ENCODE measurements around the gene CHST15.

CHST15 gene

GRCh38 chr10:124123156-124123555 lies 29.8 kb upstream of the CHST15 start:
- Histone ChIP-seq H3K9me3 (ENCODE audit: control insufficient read depth, low read length) (no peaks in the 10 kb centered on the region), H3K27ac (ENCODE audit: low read depth, low read length, severe bottlenecking) (no peak overlapping the region), H3K36me3 (ENCODE audit: control insufficient read depth, insufficient read depth, low read length) (no peaks in the 10 kb centered on the region), H3K4me1 (ENCODE audit: control insufficient read depth, insufficient read depth, low read length, poor library complexity, severe bottlenecking) (peaks cover 4% of the 10 kb centered on the region), H3K4me3 (ENCODE audit: extremely low read depth, insufficient read depth, low read length, poor library complexity, severe bottlenecking) (no peak overlapping the region)
- WGBS, 2 experiments (ENCODE audit: insufficient coverage in 2 of 2) = 79 to 93% methylated on average over 6 to 7 of the region's 8 CpGs

GRCh38 chr10:124122211-124122610 lies 28.8 kb upstream of the CHST15 start:
- no peak overlapping the region for H3K4me3 ChIP-seq (ENCODE audit: extremely low read depth, insufficient read depth, low read length, poor library complexity, severe bottlenecking)
- no peaks in the 10 kb centered on the region for H3K9me3 ChIP-seq (ENCODE audit: control insufficient read depth, low read length)
- WGBS, 2 experiments (ENCODE audit: insufficient coverage in 2 of 2) = 93 to 97% methylated on average over 12 to 13 of the region's 13 CpGs
- no peaks in the 10 kb centered on the region for H3K4me1 ChIP-seq (ENCODE audit: control insufficient read depth, insufficient read depth, low read length, poor library complexity, severe bottlenecking)
- H3K36me3 ChIP-seq (ENCODE audit: control insufficient read depth, insufficient read depth, low read length) = no peaks in the 10 kb centered on the region
- no peak overlapping the region for H3K27ac ChIP-seq (ENCODE audit: low read depth, low read length, severe bottlenecking)

- no peak overlapping the region for H3K27ac ChIP-seq (ENCODE audit: low read depth, low read length, severe bottlenecking)
- H3K4me1 ChIP-seq (ENCODE audit: control insufficient read depth, insufficient read depth, low read length, poor library complexity, severe bottlenecking) = no peaks in the 10 kb centered on the region
- no peaks in the 10 kb centered on the region for H3K9me3 ChIP-seq (ENCODE audit: control insufficient read depth, low read length)
- 96 to 98% methylated on average over 3 to 4 of the region's 4 CpGs for WGBS, 2 experiments (ENCODE audit: insufficient coverage in 2 of 2)
- H3K36me3 ChIP-seq (ENCODE audit: control insufficient read depth, insufficient read depth, low read length) = no peaks in the 10 kb centered on the region
- no peak overlapping the region for H3K4me3 ChIP-seq (ENCODE audit: extremely low read depth, insufficient read depth, low read length, poor library complexity, severe bottlenecking)
Measured at GRCh38 chr10:124120410-124121061, 27.1 kb upstream of the CHST15 start.

GRCh38 chr10:124119946-124120345 lies 26.5 kb upstream of the CHST15 start:
- Histone ChIP-seq H3K36me3 (ENCODE audit: control insufficient read depth, insufficient read depth, low read length) (no peaks in the 10 kb centered on the region), H3K4me3 (ENCODE audit: extremely low read depth, insufficient read depth, low read length, poor library complexity, severe bottlenecking) (no peak overlapping the region), H3K4me1 (ENCODE audit: control insufficient read depth, insufficient read depth, low read length, poor library complexity, severe bottlenecking) (no peaks in the 10 kb centered on the region), H3K27ac (ENCODE audit: low read depth, low read length, severe bottlenecking) (peak overlapping the region; percentile 60), H3K9me3 (ENCODE audit: control insufficient read depth, low read length) (no peaks in the 10 kb centered on the region)
- WGBS, 2 experiments (ENCODE audit: insufficient coverage in 2 of 2) = 88 to 97% methylated on average over 4 to 11 of the region's 11 CpGs

GRCh38 chr10:124119216-124119615 lies 25.8 kb upstream of the CHST15 start:
- no peaks in the 10 kb centered on the region for H3K4me1 ChIP-seq (ENCODE audit: control insufficient read depth, insufficient read depth, low read length, poor library complexity, severe bottlenecking)
- H3K36me3 ChIP-seq (ENCODE audit: control insufficient read depth, insufficient read depth, low read length) = no peaks in the 10 kb centered on the region
- peak overlapping the region; percentile 60 for H3K27ac ChIP-seq (ENCODE audit: low read depth, low read length, severe bottlenecking)
- H3K9me3 ChIP-seq (ENCODE audit: control insufficient read depth, low read length) = no peaks in the 10 kb centered on the region
- 81 to 92% methylated on average over 2 to 4 of the region's 4 CpGs for WGBS, 2 experiments (ENCODE audit: insufficient coverage in 2 of 2)
- H3K4me3 ChIP-seq (ENCODE audit: extremely low read depth, insufficient read depth, low read length, poor library complexity, severe bottlenecking) = no peak overlapping the region

- Histone ChIP-seq H3K4me3 (ENCODE audit: extremely low read depth, insufficient read depth, low read length, poor library complexity, severe bottlenecking) (no peak overlapping the region), H3K4me1 (ENCODE audit: control insufficient read depth, insufficient read depth, low read length, poor library complexity, severe bottlenecking) (no peaks in the 10 kb centered on the region), H3K27ac (ENCODE audit: low read depth, low read length, severe bottlenecking) (no peak overlapping the region), H3K36me3 (ENCODE audit: control insufficient read depth, insufficient read depth, low read length) (no peaks in the 10 kb centered on the region), H3K9me3 (ENCODE audit: control insufficient read depth, low read length) (no peaks in the 10 kb centered on the region)
- 86 to 95% methylated on average over 2 of the region's 6 CpGs for WGBS, 2 experiments (ENCODE audit: insufficient coverage in 2 of 2)
Measured at GRCh38 chr10:124117833-124118232, 24.4 kb upstream of the CHST15 start.

GRCh38 chr10:124117511-124117785 lies 24.1 kb upstream of the CHST15 start:
- H3K36me3 ChIP-seq (ENCODE audit: control insufficient read depth, insufficient read depth, low read length) = no peaks in the 10 kb centered on the region
- no peak overlapping the region for H3K4me3 ChIP-seq (ENCODE audit: extremely low read depth, insufficient read depth, low read length, poor library complexity, severe bottlenecking)
- no peak overlapping the region for H3K27ac ChIP-seq (ENCODE audit: low read depth, low read length, severe bottlenecking)
- H3K9me3 ChIP-seq (ENCODE audit: control insufficient read depth, low read length) = no peaks in the 10 kb centered on the region
- H3K4me1 ChIP-seq (ENCODE audit: control insufficient read depth, insufficient read depth, low read length, poor library complexity, severe bottlenecking) = no peaks in the 10 kb centered on the region
- 92 to 100% methylated on average over 2 to 4 of the region's 5 CpGs for WGBS, 2 experiments (ENCODE audit: insufficient coverage in 2 of 2)

- Histone ChIP-seq H3K36me3 (ENCODE audit: control insufficient read depth, insufficient read depth, low read length) (no peaks in the 10 kb centered on the region), H3K9me3 (ENCODE audit: control insufficient read depth, low read length) (no peaks in the 10 kb centered on the region), H3K4me3 (ENCODE audit: extremely low read depth, insufficient read depth, low read length, poor library complexity, severe bottlenecking) (no peak overlapping the region), H3K27ac (ENCODE audit: low read depth, low read length, severe bottlenecking) (no peak overlapping the region), H3K4me1 (ENCODE audit: control insufficient read depth, insufficient read depth, low read length, poor library complexity, severe bottlenecking) (no peaks in the 10 kb centered on the region)
- 90 to 91% methylated on average over 12 of the region's 12 CpGs for WGBS, 2 experiments (ENCODE audit: insufficient coverage in 2 of 2)
Measured at GRCh38 chr10:124116771-124117510, 23.5 kb upstream of the CHST15 start.

- H3K36me3 ChIP-seq (ENCODE audit: control insufficient read depth, insufficient read depth, low read length) = no peaks in the 10 kb centered on the region
- 86 to 94% methylated on average over 4 of the region's 4 CpGs for WGBS, 2 experiments (ENCODE audit: insufficient coverage in 2 of 2)
Measured at GRCh38 chr10:124114696-124115095, 21.3 kb upstream of the CHST15 start.

GRCh38 chr10:124112891-124113580 lies 19.6 kb upstream of the CHST15 start:
- WGBS, 2 experiments (ENCODE audit: insufficient coverage in 2 of 2) = 84 to 88% methylated on average over 4 to 12 of the region's 16 CpGs
- Histone ChIP-seq H3K27ac (ENCODE audit: low read depth, low read length, severe bottlenecking) (no peak overlapping the region), H3K4me1 (ENCODE audit: control insufficient read depth, insufficient read depth, low read length, poor library complexity, severe bottlenecking) (peaks cover 4% of the 10 kb centered on the region), H3K36me3 (ENCODE audit: control insufficient read depth, insufficient read depth, low read length) (no peaks in the 10 kb centered on the region), H3K4me3 (ENCODE audit: extremely low read depth, insufficient read depth, low read length, poor library complexity, severe bottlenecking) (no peak overlapping the region), H3K9me3 (ENCODE audit: control insufficient read depth, low read length) (no peaks in the 10 kb centered on the region)

More at GRCh38 chr10:124114696-124115095, 21.3 kb upstream of the CHST15 start:
- H3K4me3 ChIP-seq (ENCODE audit: extremely low read depth, insufficient read depth, low read length, poor library complexity, severe bottlenecking) = no peak overlapping the region
- H3K27ac ChIP-seq (ENCODE audit: low read depth, low read length, severe bottlenecking) = no peak overlapping the region
- H3K4me1 ChIP-seq (ENCODE audit: control insufficient read depth, insufficient read depth, low read length, poor library complexity, severe bottlenecking) = no peaks in the 10 kb centered on the region
- no peaks in the 10 kb centered on the region for H3K9me3 ChIP-seq (ENCODE audit: control insufficient read depth, low read length)

- Histone ChIP-seq H3K27ac (ENCODE audit: low read depth, low read length, severe bottlenecking) (no peak overlapping the region), H3K9me3 (ENCODE audit: control insufficient read depth, low read length) (no peaks in the 10 kb centered on the region), H3K4me3 (ENCODE audit: extremely low read depth, insufficient read depth, low read length, poor library complexity, severe bottlenecking) (no peak overlapping the region), H3K36me3 (ENCODE audit: control insufficient read depth, insufficient read depth, low read length) (no peaks in the 10 kb centered on the region), H3K4me1 (ENCODE audit: control insufficient read depth, insufficient read depth, low read length, poor library complexity, severe bottlenecking) (peaks cover 4% of the 10 kb centered on the region)
- 94 to 100% methylated on average over 3 to 5 of the region's 5 CpGs for WGBS, 2 experiments (ENCODE audit: insufficient coverage in 2 of 2)
Measured at GRCh38 chr10:124110882-124111281, 17.5 kb upstream of the CHST15 start.
